Activated gamma-delta T cell treated with anti-CD3 and anti-CD28 coated beads, Interleukin-2, amount 50 U/mL, for 16 hours (primary cell): ENCODE data around the gene BRK1.
"Not testable (repeated sequence)": the region's sequence is repeated elsewhere in the genome, so short reads cannot be mapped to it uniquely, and the experiment has no call there.

Source experiments
- DNase-seq: peaks from one replicate; pipeline ENCODE4 v3.0.0-alpha.2; 2020; ENCODE audit warnings: low read depth

The BRK1 gene

GRCh38 chr3:10115326-10116137 lies at the start of gene BRK1:
TSS of gene BRK1 (plus strand) at chr3:10115675. CDS start at chr3:10115702, 27 bp downstream.
- peak; percentile 90 for DNase-seq

GRCh38 chr3:10070077-10070476 lies 45.4 kb upstream of the BRK1 start:
- not testable (repeated sequence) for DNase-seq

GRCh38 chr3:10074666-10075065 lies 40.8 kb upstream of the BRK1 start:
- no peak for DNase-seq

GRCh38 chr3:10081871-10082270 lies 33.6 kb upstream of the BRK1 start:
- DNase-seq: no peak

GRCh38 chr3:10085738-10086137 lies 29.7 kb upstream of the BRK1 start:
- DNase-seq: no peak

GRCh38 chr3:10088256-10088655 lies 27.2 kb upstream of the BRK1 start:
- DNase-seq: no peak

GRCh38 chr3:10090179-10090578 lies 25.3 kb upstream of the BRK1 start:
- no peak for DNase-seq

- not testable (repeated sequence) for DNase-seq
Measured at GRCh38 chr3:10090774-10091173, 24.7 kb upstream of the BRK1 start.

GRCh38 chr3:10091387-10091786 lies 24.1 kb upstream of the BRK1 start:
- not testable (repeated sequence) for DNase-seq

GRCh38 chr3:10093678-10094077 lies 21.8 kb upstream of the BRK1 start:
- DNase-seq: no peak

GRCh38 chr3:10099041-10099440 lies 16.4 kb upstream of the BRK1 start:
- no peak for DNase-seq

- no peak for DNase-seq
Measured at GRCh38 chr3:10106919-10107318, 8.6 kb upstream of the BRK1 start.

GRCh38 chr3:10108091-10108490 lies 7.4 kb upstream of the BRK1 start, which contains the start of gene FANCD2OS:
TSS of gene FANCD2OS (minus strand) at chr3:10108255. CDS start at chr3:10104774, 3,481 bp downstream.
- no peak for DNase-seq

GRCh38 chr3:10116138-10116460 lies 624 bp downstream of the BRK1 start:
- no peak for DNase-seq

GRCh38 chr3:10116928-10117327 lies 1.5 kb downstream of the BRK1 start:
- no peak for DNase-seq

GRCh38 chr3:10119376-10119775 lies 3.9 kb downstream of the BRK1 start:
- DNase-seq: no peak

GRCh38 chr3:10121064-10121463 lies 5.6 kb downstream of the BRK1 start:
- no peak for DNase-seq

GRCh38 chr3:10122724-10123123 lies 7.2 kb downstream of the BRK1 start:
- DNase-seq: no peak

- not testable (repeated sequence) for DNase-seq
Measured at GRCh38 chr3:10135872-10136271, 20.4 kb downstream of the BRK1 start.

GRCh38 chr3:10136426-10137005 lies 21.0 kb downstream of the BRK1 start:
- no peak for DNase-seq

GRCh38 chr3:10137178-10137577 lies 21.7 kb downstream of the BRK1 start:
- no peak for DNase-seq

GRCh38 chr3:10140996-10141546 lies 25.6 kb downstream of the BRK1 start:
- no peak for DNase-seq
